Ishikawa (cell line): ENCODE measurements around the gene CELSR1.

Experiments used
- CREB1 ChIP-seq: IDR thresholded peaks from 2 replicates; pipeline ENCODE4 v1.6.1; 2012; ENCODE audit warnings: low read depth
- EGR1 ChIP-seq: IDR thresholded peaks from 2 replicates; pipeline ENCODE4 v1.6.1; 2012
- EP300 ChIP-seq: IDR thresholded peaks from 2 replicates; pipeline ENCODE4 v1.6.1; 2012; ENCODE audit warnings: borderline replicate concordance
- TAF1 ChIP-seq: IDR thresholded peaks from 2 replicates; pipeline ENCODE4 v1.6.1; 2012; ENCODE audit warnings: low read depth, mild to moderate bottlenecking
- YY1 ChIP-seq: IDR thresholded peaks from 2 replicates; pipeline ENCODE4 v1.6.1; 2012; ENCODE audit warnings: low read depth

- TF ChIP-seq YY1 (no peak), TAF1 (no peak), EGR1 (no peak), EP300 (no peak), CREB1 (no peak)
Measured at GRCh38 chr22:46415776-46416519, 121.5 kb downstream of the CELSR1 start.
